Hepatocyte (in vitro differentiated cells): Measurements from ENCODE around the gene SLU7.

Source experiments
- EZH2 ChIP-seq: fragments of 200-600 bp; sonication (generic); IDR thresholded peaks from 2 replicates; pipeline ENCODE4 v1.6.1; 2016; ENCODE audit warnings: antibody characterized with exemption, mild to moderate bottlenecking, borderline replicate concordance
- EZH2phosphoT487 ChIP-seq: fragments of 200-600 bp; sonication (generic); IDR thresholded peaks from one replicate; pipeline ENCODE4 v1.6.1; 2018; ENCODE audit warnings: antibody characterized with exemption, mild to moderate bottlenecking, low read depth, moderate library complexity; ENCODE audit not compliant: unreplicated experiment, severe bottlenecking
- TF ChIP-seq, protein P1 (sequence below): fragments of 200-600 bp; sonication (generic); IDR thresholded peaks from 2 replicates; pipeline ENCODE4 v1.5.1; 2016; ENCODE audit warnings: antibody characterized with exemption, mild to moderate bottlenecking; ENCODE audit not compliant: poor library complexity

DNA sequence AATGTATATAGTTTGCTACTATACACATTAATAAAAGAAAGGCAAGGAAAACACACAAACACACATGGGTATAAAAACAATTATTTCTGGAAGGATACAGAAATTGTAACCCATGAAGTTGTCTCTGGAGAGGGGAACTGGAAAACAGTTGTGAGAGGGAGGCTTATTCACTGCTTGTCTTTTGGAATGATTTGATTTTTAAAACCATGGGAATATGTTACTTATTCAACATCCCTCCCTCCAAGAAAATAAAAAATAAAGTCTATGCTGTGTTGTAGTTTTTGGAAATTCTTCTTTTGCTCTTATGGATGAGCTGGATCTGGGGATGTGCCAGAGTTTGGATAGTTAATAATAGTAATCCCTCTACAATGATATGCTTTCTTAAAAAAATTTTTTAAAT, 42.5 kb downstream of the SLU7 start:
- TF ChIP-seq, protein P1, sequence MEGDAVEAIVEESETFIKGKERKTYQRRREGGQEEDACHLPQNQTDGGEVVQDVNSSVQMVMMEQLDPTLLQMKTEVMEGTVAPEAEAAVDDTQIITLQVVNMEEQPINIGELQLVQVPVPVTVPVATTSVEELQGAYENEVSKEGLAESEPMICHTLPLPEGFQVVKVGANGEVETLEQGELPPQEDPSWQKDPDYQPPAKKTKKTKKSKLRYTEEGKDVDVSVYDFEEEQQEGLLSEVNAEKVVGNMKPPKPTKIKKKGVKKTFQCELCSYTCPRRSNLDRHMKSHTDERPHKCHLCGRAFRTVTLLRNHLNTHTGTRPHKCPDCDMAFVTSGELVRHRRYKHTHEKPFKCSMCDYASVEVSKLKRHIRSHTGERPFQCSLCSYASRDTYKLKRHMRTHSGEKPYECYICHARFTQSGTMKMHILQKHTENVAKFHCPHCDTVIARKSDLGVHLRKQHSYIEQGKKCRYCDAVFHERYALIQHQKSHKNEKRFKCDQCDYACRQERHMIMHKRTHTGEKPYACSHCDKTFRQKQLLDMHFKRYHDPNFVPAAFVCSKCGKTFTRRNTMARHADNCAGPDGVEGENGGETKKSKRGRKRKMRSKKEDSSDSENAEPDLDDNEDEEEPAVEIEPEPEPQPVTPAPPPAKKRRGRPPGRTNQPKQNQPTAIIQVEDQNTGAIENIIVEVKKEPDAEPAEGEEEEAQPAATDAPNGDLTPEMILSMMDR = no peak
- TF ChIP-seq EZH2phosphoT487 (no peak), EZH2 (no peak)
